ENCODE measurements around the gene ZNF804B. TPM values are rescaled to one million over a fixed set of nuclear protein-coding genes. Genes with fewer than 3 reads are reported as not detected.

ZNF804B gene
- total RNA-seq, 1 experiment from 2014 or later, result not detected

- no peaks in the 10 kb centered on the region for H3K23me2 ChIP-seq (ENCODE audit: insufficient read length, low read depth, low read length, poor library complexity, severe bottlenecking)
- H3K9ac ChIP-seq (ENCODE audit: extremely low read depth, insufficient read length, low read length), result no peak overlapping the region
- TF ChIP-seq CTCF (conservative IDR thresholded peaks at IDR 0.05), result no peak
- H4K20me1 ChIP-seq (ENCODE audit: control insufficient read depth, insufficient read depth, insufficient read length), result no peaks in the 10 kb centered on the region
- no peak overlapping the region for H3T11ph ChIP-seq (ENCODE audit: low read length)
- no peak overlapping the region for H4K91ac ChIP-seq (ENCODE audit: insufficient read length, low read depth, low read length)
- H3K56ac ChIP-seq (ENCODE audit: insufficient read length, low read depth, low read length), result no peak overlapping the region
- no peak overlapping the region for H3K14ac ChIP-seq (ENCODE audit: insufficient read depth, low read length)
- H3K9me3 ChIP-seq (ENCODE audit: control insufficient read depth, low read depth, low read length), result no peaks in the 10 kb centered on the region
- Mint-ChIP-seq H3K27me3 (ENCODE audit: low read depth) (no peaks in the 10 kb centered on the region), H3K36me3 (ENCODE audit: insufficient read depth in 1 of 3, low read depth in 3 of 3) (no peaks in the 10 kb centered on the region), H3K4me3 (no peak overlapping the region), H3K27ac (no peak overlapping the region), H3K4me1 (no peaks in the 10 kb centered on the region), H3K9me3 (no peaks in the 10 kb centered on the region)
- no peak overlapping the region for H2BK12ac ChIP-seq (ENCODE audit: insufficient read length, low read depth, low read length)
- no peak overlapping the region for H2BK120ac ChIP-seq (ENCODE audit: low read depth, low read length, poor library complexity, severe bottlenecking)
- no CpG with 5 or more reads among the region's 5 CpGs for WGBS (ENCODE audit: extremely low coverage, insufficient read length, low lambda C conversion rate)
- no peaks in the 10 kb centered on the region for H3K79me1 ChIP-seq (ENCODE audit: insufficient read depth, low read depth, low read length, poor library complexity, severe bottlenecking)
- H2BK5ac ChIP-seq (ENCODE audit: insufficient read length, low read length), result no peak overlapping the region
- H3K4me1 ChIP-seq (ENCODE audit: insufficient read depth, low read length), result no peaks in the 10 kb centered on the region
- H2AK5ac ChIP-seq (ENCODE audit: insufficient read length, low read length), result no peak overlapping the region
- H3K4me2 ChIP-seq (ENCODE audit: insufficient read depth, insufficient read length, low read length), result no peak overlapping the region
- no peak overlapping the region for H2BK20ac ChIP-seq (ENCODE audit: low read depth, low read length, poor library complexity, severe bottlenecking)
- H3K18ac ChIP-seq (ENCODE audit: insufficient read length, low read depth, low read length), result no peak overlapping the region
- H4K5ac ChIP-seq (ENCODE audit: insufficient read length, low read depth, low read length), result no peak overlapping the region
- no peak overlapping the region for H3K4ac ChIP-seq (ENCODE audit: low read depth, low read length)
- no peak overlapping the region for H4K8ac ChIP-seq (replicated peaks; ENCODE audit: insufficient read length, low read depth, low read length)
- no peak overlapping the region for H2BK15ac ChIP-seq (ENCODE audit: low read depth, low read length)
- no peaks in the 10 kb centered on the region for H3K27me3 ChIP-seq (ENCODE audit: insufficient read depth, low read length)
- no peak overlapping the region for H2AFZ ChIP-seq (ENCODE audit: low read length)
- H3K27ac ChIP-seq (ENCODE audit: insufficient read length, low read depth, low read length), result no peak overlapping the region
- DNase-seq, result no peak
- no peaks in the 10 kb centered on the region for H3K79me2 ChIP-seq (ENCODE audit: insufficient read depth, low read length)
- no peak overlapping the region for H3K23ac ChIP-seq (ENCODE audit: insufficient read length, low read depth, low read length)
Measured at GRCh38 chr7:88933285-88933684, 173.8 kb downstream of the ZNF804B start.

Data from H9 (cell line).